ENCODE measurements around the gene PRDM11.

Gene PRDM11

DNA sequence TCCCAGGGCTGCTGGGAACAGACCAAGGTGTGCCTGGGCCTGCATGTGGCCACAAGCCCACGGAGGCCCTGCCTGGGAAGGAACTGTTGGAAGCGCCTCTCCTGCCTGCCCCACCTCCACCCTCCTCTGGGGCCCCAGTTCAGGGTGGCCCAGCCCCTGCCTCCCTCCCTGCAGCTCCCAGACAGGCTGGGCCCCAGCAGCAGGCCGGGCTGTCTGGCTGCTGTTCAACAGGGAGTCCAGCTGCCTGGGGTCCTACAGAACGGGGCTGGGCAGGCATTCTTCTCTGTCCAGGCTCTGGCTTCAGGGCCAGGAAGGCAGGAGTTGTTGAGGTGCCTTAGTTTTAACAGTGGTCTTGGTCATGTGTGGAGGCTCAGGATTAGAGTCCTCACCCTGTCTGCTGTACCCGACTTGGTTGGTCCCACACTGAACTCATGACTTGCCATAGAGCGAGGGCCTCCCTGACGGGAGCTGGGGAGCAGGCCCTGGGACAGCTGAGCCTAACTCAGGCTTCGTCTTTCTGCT, 11.8 kb downstream of the PRDM11 start:
- no peak for DNase-seq

- DNase-seq = no peak
These were observed 12.6 kb downstream of the PRDM11 start for GRCh38 chr11:45158891-45159605.

DNA sequence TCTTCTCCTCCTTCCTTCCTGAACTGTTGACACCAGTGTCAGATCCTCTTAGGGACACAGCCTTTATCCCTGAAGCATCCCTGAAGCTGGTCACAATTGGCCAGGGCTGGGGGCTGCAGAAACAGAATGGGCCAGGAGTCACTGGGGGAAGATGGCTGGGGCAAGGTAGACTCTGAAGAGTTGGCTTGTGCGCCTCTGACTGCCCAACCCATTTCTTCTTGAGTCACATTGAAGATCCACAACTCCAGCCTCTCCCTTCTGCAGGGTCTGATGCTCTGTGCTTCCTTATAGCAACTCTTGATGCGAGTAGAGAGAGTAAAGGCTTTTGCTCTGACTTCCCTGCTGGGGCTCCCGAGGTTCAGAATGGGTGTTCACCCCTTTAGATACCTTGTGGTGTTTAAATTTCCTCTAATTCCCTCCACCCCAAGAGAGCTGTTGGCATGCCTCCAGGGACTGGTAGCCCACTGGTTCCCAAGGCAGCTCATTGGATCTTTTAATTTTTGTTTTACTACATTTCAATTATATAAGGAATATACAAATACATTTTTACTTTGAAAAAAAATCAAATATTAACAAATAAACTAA, 13.4 kb downstream of the PRDM11 start:
- no peak for DNase-seq

GRCh38 chr11:45161252-45162063, 15.0 kb downstream of the PRDM11 start:
- DNase-seq = no peak

DNA sequence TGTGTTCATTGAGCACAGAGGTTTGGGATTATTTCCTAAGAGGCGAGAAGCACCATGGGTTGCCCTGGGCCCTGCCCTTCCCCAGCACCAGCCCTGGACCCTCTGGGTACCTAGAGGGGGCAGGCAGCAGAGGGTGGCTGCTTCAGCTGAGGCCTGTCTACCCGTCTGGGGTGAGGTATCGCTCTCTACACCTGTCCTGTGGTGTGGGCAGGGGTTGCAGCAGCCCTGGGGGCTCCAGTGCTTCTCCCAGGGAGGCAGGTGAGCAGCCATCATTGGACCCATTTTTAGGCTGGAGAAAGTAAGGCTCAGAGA, 15.6 kb downstream of the PRDM11 start:
- DNase-seq = no peak

GRCh38 chr11:45162916-45163879, 16.8 kb downstream of the PRDM11 start:
- DNase-seq = no peak

- DNase-seq = no peak
These were observed 17.6 kb downstream of the PRDM11 start for GRCh38 chr11:45163956-45164575.

DNA sequence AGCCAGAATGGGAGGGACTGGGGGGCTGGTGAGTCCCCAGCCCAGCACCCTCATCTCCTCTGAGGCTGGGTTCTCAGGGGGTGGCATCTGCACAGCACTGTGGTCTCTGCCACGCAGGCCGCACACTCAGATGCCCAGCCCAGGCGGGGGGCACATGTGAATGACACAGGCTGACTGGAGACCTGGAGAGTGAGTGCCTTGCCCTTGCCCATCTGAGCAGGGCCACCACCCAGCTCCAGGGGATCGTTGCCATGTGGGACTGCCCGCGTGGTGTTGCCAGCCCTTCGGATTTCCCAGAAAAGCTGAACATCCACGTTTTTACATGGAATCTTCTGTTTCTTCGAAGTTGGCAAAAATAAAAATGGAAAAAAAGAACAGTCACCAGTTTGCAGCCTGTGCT, 18.9 kb downstream of the PRDM11 start:
- DNase-seq = no peak

DNA sequence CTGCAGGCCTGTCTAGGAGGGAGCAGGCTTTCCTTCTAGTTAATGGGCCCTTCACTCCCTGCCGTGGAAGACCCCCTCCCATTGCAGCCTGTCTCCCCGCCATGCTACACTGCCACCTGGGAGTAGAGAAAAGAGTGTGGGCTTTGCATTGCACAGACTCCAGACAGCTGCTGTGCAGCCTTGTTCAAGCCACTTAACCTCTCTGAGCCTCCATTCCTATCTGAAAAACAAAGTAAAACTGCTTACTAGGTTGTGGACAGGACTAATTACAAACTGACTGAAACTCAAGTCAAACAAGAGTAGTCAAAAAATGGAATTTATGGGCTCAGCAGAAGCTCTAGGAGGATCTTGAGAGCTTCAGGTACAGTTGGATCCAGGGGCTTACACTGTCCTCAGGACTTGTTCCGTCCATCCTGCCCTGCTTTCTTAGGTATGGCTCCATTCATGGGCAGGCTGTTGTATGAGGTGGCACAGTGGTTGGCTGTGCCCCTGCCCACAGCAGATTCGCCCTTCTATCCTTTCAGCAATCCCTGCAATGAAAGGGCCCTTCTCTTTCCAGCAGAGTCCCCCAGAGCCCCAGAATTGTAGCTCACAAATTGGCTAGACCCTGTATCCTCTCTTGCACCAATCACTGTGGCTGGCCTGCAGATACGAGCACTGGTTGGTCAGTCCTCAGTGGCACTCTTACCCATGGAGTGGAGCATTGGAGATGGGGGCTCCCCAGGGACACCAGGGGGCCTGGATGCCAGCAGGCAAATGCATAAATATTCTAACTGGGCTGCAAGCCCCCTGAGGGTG, 19.6 kb downstream of the PRDM11 start:
- DNase-seq = no peak

DNA sequence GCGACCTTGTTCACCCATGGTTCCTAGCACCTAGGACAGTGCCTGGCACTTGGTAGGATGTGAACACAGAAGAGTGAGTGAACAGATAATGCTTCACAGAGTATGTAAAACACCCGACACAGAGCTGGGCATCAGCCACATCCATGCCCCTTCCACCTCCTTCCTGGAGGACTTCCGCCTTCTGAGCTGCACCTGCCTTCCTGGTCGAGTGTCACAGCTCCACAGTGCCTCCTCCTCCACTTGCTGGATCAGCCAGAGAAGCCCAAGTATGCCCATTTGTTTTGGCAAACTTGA, 20.1 kb downstream of the PRDM11 start:
- no peak for DNase-seq

- no peak for DNase-seq
These were observed 20.8 kb downstream of the PRDM11 start for GRCh38 chr11:45167283-45167682.

DNA sequence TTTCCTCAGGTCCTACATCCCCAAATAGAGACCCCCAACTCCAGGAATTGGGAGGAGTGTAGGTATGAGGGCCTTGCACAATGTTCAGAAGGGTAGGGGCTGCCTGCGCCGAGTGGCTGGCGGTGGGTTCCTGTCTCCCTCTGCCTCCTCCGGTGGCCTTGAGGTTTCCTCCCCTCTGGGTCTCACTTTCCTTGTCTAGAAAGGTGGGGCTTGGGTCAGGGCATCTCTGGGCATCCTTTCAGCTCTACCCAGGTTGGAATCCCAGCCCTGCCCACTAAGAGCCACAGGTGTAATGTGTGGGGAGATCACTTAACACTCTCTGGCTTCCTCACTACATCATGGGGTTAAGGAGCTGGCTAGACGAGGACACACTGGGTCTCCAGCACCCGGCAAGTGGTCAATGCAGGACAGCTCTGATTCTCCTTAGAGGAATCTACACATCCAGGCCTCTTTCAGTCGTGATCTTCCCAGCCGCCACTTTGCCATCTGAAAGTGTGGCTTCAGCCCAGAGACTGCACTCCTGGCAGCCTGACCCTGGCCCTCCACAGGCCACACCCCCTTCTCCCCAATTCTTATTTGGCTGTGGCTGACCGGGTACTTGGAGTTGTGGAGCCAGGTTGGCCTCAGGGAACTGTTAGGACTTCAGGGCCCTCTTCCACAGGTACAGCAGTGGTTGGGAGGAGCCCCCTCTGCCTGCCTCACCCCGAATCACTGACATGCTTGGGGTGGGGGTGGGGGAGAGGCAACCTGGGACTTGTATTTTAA, 22.1 kb downstream of the PRDM11 start:
- no peak for DNase-seq

GRCh38 chr11:45169310-45170072, 23.1 kb downstream of the PRDM11 start:
- no peak for DNase-seq

- no peak for DNase-seq
These were observed 24.0 kb downstream of the PRDM11 start for GRCh38 chr11:45170484-45170883.

DNA sequence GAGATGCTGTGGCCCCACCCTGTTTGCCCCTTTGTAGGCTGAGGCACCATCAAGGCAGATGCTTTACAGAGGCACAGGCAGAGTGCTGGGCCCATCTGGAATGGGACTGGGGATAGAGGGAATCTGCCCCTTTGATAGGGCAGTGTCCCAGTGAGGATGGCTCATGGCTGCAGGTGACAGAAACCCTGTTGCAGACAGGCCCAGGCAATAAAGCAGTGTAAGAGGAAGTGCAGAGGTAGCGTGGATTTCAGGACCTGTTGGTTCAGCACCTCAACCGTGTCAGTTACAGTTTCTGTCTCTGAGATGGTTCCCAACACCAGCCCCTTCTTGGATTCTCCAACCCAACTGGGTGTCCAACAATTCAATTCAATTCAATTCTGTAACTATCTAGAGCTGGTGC, 25.1 kb downstream of the PRDM11 start:
- DNase-seq = no peak

- DNase-seq = no peak
These were observed 26.6 kb downstream of the PRDM11 start for GRCh38 chr11:45173064-45173463.

- no peak for DNase-seq
These were observed 27.9 kb downstream of the PRDM11 start for GRCh38 chr11:45174168-45174835.

- DNase-seq = no peak
These were observed 28.5 kb downstream of the PRDM11 start for GRCh38 chr11:45174963-45175362.

DNA sequence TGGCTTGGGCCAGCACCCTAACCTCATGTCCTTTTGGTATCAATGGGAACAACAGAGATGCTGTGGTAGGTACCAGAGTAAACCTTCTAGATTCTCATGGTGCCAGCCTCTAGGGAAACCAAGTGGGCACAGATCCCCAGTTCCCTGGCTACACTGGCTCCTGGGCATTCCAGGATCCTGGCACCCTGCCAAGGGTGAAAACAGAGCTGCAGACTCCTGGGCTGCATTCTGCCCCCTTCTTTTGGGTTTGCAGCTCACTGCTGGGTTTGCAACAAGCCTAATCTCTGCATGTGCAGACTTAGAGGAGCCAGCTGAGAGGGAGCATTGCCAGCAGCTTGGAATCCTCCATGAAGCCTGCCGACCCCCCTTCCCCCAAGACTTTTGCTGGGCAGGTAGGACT, 30.6 kb downstream of the PRDM11 start:
- no peak for DNase-seq

GRCh38 chr11:45178223-45178622, 31.8 kb downstream of the PRDM11 start:
- no peak for DNase-seq
